NCI-H1436 treated with DMSO at 0.1 percent for 48 hours (cell line): ENCODE measurements around the gene YPEL1.
"Not testable (repeated sequence)": the region's sequence is repeated elsewhere in the genome, so short reads cannot be mapped to it uniquely, and the experiment has no call there.

Experiments used
- DNase-seq: peaks from one replicate; lab custom pipeline; 2025; lab: John Stamatoyannopoulos, UW

The YPEL1 gene

GRCh38 chr22:21753374-21754111 is 17.9 kb upstream of the YPEL1 start:
- DNase-seq = no peak

GRCh38 chr22:21752276-21752675 is 16.7 kb upstream of the YPEL1 start:
- no peak for DNase-seq

- DNase-seq = no peak
Observed at GRCh38 chr22:21745948-21746347, 10.4 kb upstream of the YPEL1 start.

- DNase-seq = not testable (repeated sequence)
Observed at GRCh38 chr22:21744917-21745316, 9.3 kb upstream of the YPEL1 start.

GRCh38 chr22:21741790-21742189 is 6.2 kb upstream of the YPEL1 start:
- no peak for DNase-seq

- no peak for DNase-seq
Observed at GRCh38 chr22:21741059-21741458, 5.5 kb upstream of the YPEL1 start.

GRCh38 chr22:21739828-21740377 is 4.3 kb upstream of the YPEL1 start:
- DNase-seq = no peak

GRCh38 chr22:21738966-21739365 is 3.4 kb upstream of the YPEL1 start:
- no peak for DNase-seq

- DNase-seq = no peak
Observed at GRCh38 chr22:21738081-21738480, 2.5 kb upstream of the YPEL1 start.

- DNase-seq = no peak
Observed at GRCh38 chr22:21736948-21737347, 1.4 kb upstream of the YPEL1 start.

- no peak for DNase-seq
Observed at GRCh38 chr22:21736084-21736642, 569 bp upstream of the YPEL1 start.

GRCh38 chr22:21734540-21735199 is 924 bp downstream of the YPEL1 start:
- DNase-seq = no peak

GRCh38 chr22:21731503-21731902 is 4.1 kb downstream of the YPEL1 start:
- DNase-seq = no peak

GRCh38 chr22:21730535-21731308 is 4.9 kb downstream of the YPEL1 start:
- no peak for DNase-seq

- not testable (repeated sequence) for DNase-seq
Observed at GRCh38 chr22:21729184-21729583, 6.4 kb downstream of the YPEL1 start.

GRCh38 chr22:21728270-21728669 is 7.3 kb downstream of the YPEL1 start:
- no peak for DNase-seq

GRCh38 chr22:21727768-21728167 is 7.8 kb downstream of the YPEL1 start:
- no peak for DNase-seq

GRCh38 chr22:21727159-21727558 is 8.4 kb downstream of the YPEL1 start:
- no peak for DNase-seq

GRCh38 chr22:21726650-21727049 is 8.9 kb downstream of the YPEL1 start:
- no peak for DNase-seq

GRCh38 chr22:21725956-21726649 is 9.5 kb downstream of the YPEL1 start:
- no peak for DNase-seq

- not testable (repeated sequence) for DNase-seq
Observed at GRCh38 chr22:21724496-21724895, 11.1 kb downstream of the YPEL1 start.
